Occipital lobe (tissue), 2 donors: ENCODE measurements around the gene CTDNEP1. TPM values are rescaled to one million over a fixed set of nuclear protein-coding genes. Genes with fewer than 3 reads are reported as not detected.

Source experiments
- DNase-seq: peaks from one replicate; lab custom pipeline; 2025; lab: John Stamatoyannopoulos, UW
- total RNA-seq: library from RNA; depleted of rRNA; stranded (reverse); fragments of >200 nt; gene quantifications from one replicate; pipeline ENCODE4 v1.2.3, GENCODE V29; 2014

Gene CTDNEP1
- total RNA-seq, 1 donor from 2014 or later, result 26.5 TPM

DNA sequence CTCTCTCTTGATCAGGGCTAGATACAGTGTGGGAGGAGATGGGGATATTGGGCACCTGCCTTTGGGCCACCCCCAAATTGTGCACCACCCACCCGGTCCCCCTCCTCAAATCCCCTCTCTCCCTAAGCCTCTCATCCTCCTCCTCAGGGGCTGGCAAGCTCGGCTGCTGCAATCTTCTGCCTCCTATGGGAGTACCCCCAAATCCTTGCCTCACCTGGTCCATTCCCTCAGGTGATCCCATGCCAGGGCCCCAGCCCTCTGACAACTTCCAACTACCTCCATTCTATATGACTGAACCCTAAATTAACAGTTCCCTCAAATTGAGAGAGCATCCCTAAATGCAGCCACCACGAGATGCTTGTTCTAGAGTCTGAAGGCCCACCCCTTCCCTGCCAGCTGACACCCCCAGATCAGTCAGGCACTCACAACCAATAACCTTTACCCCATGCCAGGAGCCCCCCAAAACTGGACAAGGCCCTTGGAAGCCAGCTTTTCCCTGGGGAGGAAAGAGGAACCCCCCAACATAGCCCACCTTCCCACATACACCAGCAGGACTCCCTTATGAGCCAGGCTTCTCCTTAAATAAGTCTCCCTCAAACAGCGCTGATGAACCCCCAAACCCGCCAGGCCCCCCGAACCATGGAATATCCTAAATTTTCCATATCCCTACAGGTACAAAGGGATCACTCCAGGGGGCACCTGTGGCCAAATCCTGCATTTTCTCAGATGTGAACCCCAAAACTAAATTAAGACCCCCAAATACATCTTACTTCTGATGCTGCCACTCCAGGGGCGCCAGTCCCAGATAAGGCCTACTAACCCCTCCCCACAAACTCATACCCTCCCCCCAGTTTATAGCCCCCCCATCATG lies 35.1 kb downstream of the CTDNEP1 start:
- DNase-seq, result no peak

DNA sequence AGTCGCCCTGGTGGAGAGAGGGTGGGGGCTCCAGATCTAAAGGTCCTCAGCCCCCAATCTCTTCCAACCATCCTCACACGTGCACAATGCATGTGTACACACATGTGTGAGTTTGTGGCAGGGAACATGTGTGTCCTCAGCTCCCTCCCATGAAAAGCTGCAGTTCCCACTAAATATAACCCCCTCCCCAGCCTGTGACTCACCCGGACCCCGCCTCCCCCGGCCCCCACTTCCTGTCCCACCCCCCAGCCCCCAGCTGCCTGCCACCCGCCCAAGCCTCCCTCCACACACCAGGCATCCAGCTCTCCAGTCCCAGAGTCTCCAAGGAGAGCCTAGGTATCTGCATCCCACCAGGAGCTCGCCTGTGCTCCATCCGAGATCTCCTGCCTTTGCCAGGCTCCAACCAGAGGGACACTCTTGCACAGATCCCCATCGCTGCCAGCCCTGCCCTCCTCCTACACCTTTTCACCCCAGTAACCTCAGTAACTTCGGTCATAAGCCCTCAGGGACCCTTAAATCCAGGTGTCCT lies 35.8 kb downstream of the CTDNEP1 start:
- no peak for DNase-seq

DNA sequence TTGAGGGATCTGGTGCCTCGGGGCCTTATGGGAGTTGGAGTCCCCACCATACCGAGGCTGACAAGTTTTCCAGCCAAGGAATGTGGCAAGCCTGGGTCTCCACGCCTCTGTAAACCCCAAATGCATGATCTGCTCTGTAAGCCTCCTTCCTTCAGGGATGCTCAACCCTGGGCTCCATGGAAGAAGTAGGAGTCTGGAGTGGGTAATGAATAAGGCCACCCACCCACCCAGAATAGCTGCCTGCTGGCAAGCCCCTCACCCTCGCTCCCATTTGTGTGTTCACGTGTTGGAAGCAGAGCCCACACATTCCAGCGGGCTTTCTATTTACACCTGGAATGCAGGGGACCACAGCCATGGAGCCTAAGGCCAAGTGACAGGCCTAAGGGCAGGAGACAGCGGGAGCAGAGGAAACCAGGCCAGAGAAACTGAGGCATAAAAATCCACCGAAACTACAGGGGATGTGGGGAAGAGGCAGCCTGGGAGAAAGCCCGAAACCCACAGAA lies 36.3 kb downstream of the CTDNEP1 start:
- DNase-seq, result no peak

GRCh38 chr17:7214300-7215135 lies 37.0 kb downstream of the CTDNEP1 start:
- peak; percentile 97 for DNase-seq

DNA sequence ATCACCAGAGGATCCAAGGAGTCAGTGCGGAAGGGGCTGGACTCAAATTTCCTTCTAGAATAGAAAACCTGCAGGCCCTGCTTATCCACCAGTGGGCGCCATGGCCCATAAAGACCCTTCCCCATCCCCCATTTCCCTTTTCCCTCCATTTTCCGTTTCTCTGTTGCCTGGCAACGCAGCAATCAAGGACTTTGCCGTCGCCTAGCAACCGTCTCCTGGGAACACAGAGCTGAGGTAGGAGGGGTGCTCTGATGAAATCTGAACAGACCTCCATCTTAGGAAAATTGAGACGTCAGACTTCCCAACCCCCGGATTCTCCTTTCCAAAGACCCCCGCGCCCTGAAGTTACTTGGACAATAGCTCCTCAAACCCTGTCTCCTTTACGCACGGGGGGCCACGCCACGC lies 37.6 kb downstream of the CTDNEP1 start:
- DNase-seq, result peak; percentile 73

- DNase-seq, result no peak
Observed at GRCh38 chr17:7211491-7212273, 39.9 kb downstream of the CTDNEP1 start.

GRCh38 chr17:7208754-7209460 lies 42.6 kb downstream of the CTDNEP1 start:
- DNase-seq, result no peak

GRCh38 chr17:7208027-7208571 lies 43.4 kb downstream of the CTDNEP1 start:
- no peak for DNase-seq

- DNase-seq, result no peak
Observed at GRCh38 chr17:7207120-7208001, 44.2 kb downstream of the CTDNEP1 start.

GRCh38 chr17:7205561-7205960 lies 46.0 kb downstream of the CTDNEP1 start:
- DNase-seq, result no peak

- DNase-seq, result peak; percentile 78
Observed at GRCh38 chr17:7204828-7205461, 46.6 kb downstream of the CTDNEP1 start.

DNA sequence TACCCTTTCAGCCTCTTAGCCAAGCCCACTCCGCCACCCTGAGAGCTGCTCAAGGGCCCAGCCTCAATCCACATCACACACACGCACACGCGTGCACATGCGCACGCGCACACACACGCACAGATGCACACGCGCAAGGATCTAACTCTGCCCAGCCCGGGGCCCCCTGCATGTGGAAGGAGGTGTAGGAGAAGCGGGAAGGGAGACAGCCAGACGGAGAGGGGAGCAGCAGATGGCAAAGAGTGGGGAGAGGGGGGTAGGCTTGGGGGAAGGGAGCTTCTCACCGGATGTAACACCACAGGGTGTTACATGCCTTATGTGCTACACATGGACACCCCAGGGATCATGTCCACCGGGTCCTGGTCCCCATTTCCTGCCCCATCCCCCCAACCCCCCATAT lies 47.2 kb downstream of the CTDNEP1 start:
- DNase-seq, result peak; percentile 36

GRCh38 chr17:7203391-7203790 lies 48.1 kb downstream of the CTDNEP1 start:
- no peak for DNase-seq

DNA sequence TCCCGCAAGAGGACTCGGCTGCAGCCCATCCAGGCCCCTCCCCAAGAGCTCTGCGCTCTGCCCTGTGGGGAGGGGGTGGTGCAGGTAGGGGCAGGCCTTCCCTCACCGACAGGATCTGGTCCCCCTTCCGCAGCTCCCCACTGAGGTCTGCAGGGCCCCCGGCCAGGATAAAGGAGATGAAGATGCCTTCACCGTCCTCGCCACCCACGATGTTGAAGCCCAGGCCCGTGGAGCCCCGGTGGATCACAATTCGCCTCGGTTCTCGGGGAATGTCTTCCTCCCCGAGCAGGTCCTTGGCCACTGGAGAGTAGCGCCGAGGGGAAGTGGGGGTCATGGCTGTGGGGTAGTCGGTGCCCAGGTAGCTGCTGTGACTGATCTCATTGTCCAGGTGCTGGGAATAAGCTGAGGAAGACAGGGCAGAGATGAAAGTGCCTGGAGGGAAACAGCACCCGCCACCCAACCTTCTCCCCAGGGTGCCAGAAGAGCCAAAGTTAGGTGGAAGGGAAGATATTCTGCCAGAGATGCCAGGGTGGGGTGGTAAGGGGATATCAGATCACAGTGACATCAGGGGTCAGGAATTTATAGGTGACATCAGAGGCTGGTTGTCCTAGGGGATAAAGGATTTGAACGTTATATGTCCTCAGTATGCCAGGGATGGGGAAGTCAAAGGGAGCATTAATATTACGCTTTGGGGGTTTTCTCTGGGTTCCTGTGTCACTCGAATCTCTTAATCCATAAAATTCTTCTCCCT lies 54.7 kb downstream of the CTDNEP1 start:
- DNase-seq, result no peak

DNA sequence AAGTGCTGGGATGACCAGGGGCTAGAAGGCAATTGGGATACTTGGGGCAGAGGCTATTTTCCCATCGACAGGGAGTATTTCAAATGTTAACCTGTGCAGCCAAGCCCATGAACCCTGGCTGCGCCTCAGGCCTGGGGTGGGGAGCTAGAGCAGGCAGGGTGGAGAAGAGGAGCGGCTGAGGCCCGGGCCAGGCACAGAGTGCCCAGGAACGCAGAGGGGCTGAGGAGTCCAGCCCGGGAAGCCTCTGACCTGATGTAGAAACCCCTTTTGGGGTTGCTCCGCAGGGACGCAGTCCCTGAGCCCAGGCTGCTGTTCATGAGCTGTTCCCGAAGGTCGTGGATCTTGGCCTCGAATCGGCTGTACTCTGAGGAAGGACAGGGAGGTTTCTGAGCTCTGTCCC lies 55.6 kb downstream of the CTDNEP1 start:
- no peak for DNase-seq
